Forelimb muscle (tissue), 1 donor: ENCODE data around the gene TMEM131. TPM values are rescaled to one million over a fixed set of nuclear protein-coding genes. Genes with fewer than 3 reads are reported as not detected.

Source experiments
- DNase-seq: peaks from one replicate; pipeline ENCODE4 v3.0.0-alpha.2; 2013; ENCODE audit warnings: low read depth
- polyA plus RNA-seq: library from polyadenylated mRNA; unstranded; fragments of 120-200 nt; gene quantifications from one replicate; pipeline ENCODE4 v1.2.1, GENCODE V29; 2013; ENCODE audit not compliant: insufficient read length

TMEM131 gene
- polyA plus RNA-seq, 1 donor, result 46.4 TPM

- DNase-seq, result no peak
Observed at GRCh38 chr2:97992836-97993825, 2.6 kb downstream of the TMEM131 start.

- no peak for DNase-seq
Observed at GRCh38 chr2:97991081-97991856, 4.5 kb downstream of the TMEM131 start.

GRCh38 chr2:97988722-97989121 is 7.0 kb downstream of the TMEM131 start:
- no peak for DNase-seq

GRCh38 chr2:97985998-97986397 is 9.8 kb downstream of the TMEM131 start:
- DNase-seq, result no peak

GRCh38 chr2:97983698-97984097 is 12.1 kb downstream of the TMEM131 start:
- DNase-seq, result no peak

GRCh38 chr2:97983134-97983533 is 12.6 kb downstream of the TMEM131 start:
- no peak for DNase-seq

- no peak for DNase-seq
Observed at GRCh38 chr2:97982621-97983020, 13.1 kb downstream of the TMEM131 start.

- no peak for DNase-seq
Observed at GRCh38 chr2:97981961-97982360, 13.8 kb downstream of the TMEM131 start.

- DNase-seq, result no peak
Observed at GRCh38 chr2:97979904-97980303, 15.8 kb downstream of the TMEM131 start.

- DNase-seq, result no peak
Observed at GRCh38 chr2:97974471-97974870, 21.3 kb downstream of the TMEM131 start.

GRCh38 chr2:97970293-97971060 is 25.3 kb downstream of the TMEM131 start:
- no peak for DNase-seq

- DNase-seq, result no peak
Observed at GRCh38 chr2:97969081-97970067, 26.4 kb downstream of the TMEM131 start.

- DNase-seq, result no peak
Observed at GRCh38 chr2:97967931-97968627, 27.7 kb downstream of the TMEM131 start.

- no peak for DNase-seq
Observed at GRCh38 chr2:97967216-97967592, 28.5 kb downstream of the TMEM131 start.

- DNase-seq, result no peak
Observed at GRCh38 chr2:97966545-97967215, 29.1 kb downstream of the TMEM131 start.

GRCh38 chr2:97965116-97965515 is 30.6 kb downstream of the TMEM131 start:
- DNase-seq, result no peak

- no peak for DNase-seq
Observed at GRCh38 chr2:97963880-97964279, 31.9 kb downstream of the TMEM131 start.

GRCh38 chr2:97963079-97963406 is 32.7 kb downstream of the TMEM131 start:
- DNase-seq, result no peak

- no peak for DNase-seq
Observed at GRCh38 chr2:97961534-97961933, 34.2 kb downstream of the TMEM131 start.

- DNase-seq, result no peak
Observed at GRCh38 chr2:97958184-97958583, 37.6 kb downstream of the TMEM131 start.
